Endodermal cell (in vitro differentiated cells): ENCODE measurements around the gene ACAN. TPM values are rescaled to one million over a fixed set of nuclear protein-coding genes. Genes with fewer than 3 reads are reported as not detected.

Source experiments
- DNase-seq: peaks from one replicate; pipeline ENCODE4 v3.0.0-alpha.2; 2017
- H3K27ac ChIP-seq: 2 replicates; pipeline ENCODE4 v1.5.1; 2013; ENCODE audit warnings: mild to moderate bottlenecking, low read depth, low read length, moderate library complexity
- H3K27me3 ChIP-seq: 2 replicates; pipeline ENCODE4 v1.6.1; 2013; ENCODE audit warnings: mild to moderate bottlenecking, low read length, moderate library complexity; ENCODE audit not compliant: insufficient read depth, control insufficient read depth, poor library complexity, severe bottlenecking
- H3K36me3 ChIP-seq: 2 replicates; pipeline ENCODE4 v1.7.0; 2013; ENCODE audit warnings: mild to moderate bottlenecking, low read length, moderate library complexity; ENCODE audit not compliant: control insufficient read depth, insufficient read depth
- H3K4me1 ChIP-seq: one replicate; pipeline ENCODE4 v1.7.0; 2013; ENCODE audit warnings: low read length; ENCODE audit not compliant: control insufficient read depth, insufficient read depth
- H3K4me3 ChIP-seq: 2 replicates; pipeline ENCODE4 v1.5.1; 2013; ENCODE audit warnings: mild to moderate bottlenecking, low read length, moderate library complexity
- H3K9ac ChIP-seq: 2 replicates; pipeline ENCODE4 v1.6.1; 2013; ENCODE audit warnings: mild to moderate bottlenecking, low read length, moderate library complexity; ENCODE audit not compliant: poor library complexity, severe bottlenecking; ENCODE audit errors: extremely low read depth
- H3K9me3 ChIP-seq: 2 replicates; pipeline ENCODE4 v1.6.1; 2013; ENCODE audit warnings: mild to moderate bottlenecking, low read length, moderate library complexity; ENCODE audit not compliant: control insufficient read depth
- H3K27ac Mint-ChIP-seq: 2 replicates; pipeline ENCODE4 v1.8.0; 2020; ENCODE audit warnings: mixed read lengths
- H3K27me3 Mint-ChIP-seq: 2 replicates; pipeline ENCODE4 v1.8.0; 2021; ENCODE audit warnings: mild to moderate bottlenecking, mixed read lengths; ENCODE audit not compliant: insufficient read depth
- H3K36me3 Mint-ChIP-seq: 2 replicates; pipeline ENCODE4 v1.8.0; 2020; ENCODE audit warnings: low read depth, mixed read lengths
- H3K4me1 Mint-ChIP-seq: 2 replicates; pipeline ENCODE4 v1.8.0; 2020; ENCODE audit warnings: mixed read lengths
- H3K4me3 Mint-ChIP-seq: 2 replicates; pipeline ENCODE4 v1.8.0; 2020; ENCODE audit warnings: mild to moderate bottlenecking, moderate library complexity, mixed read lengths
- H3K9me3 Mint-ChIP-seq: 2 replicates; pipeline ENCODE4 v1.8.0; 2020; ENCODE audit warnings: mild to moderate bottlenecking, mixed read lengths
- CTCF ChIP-seq: fragments of 200-600 bp; sonication (generic); conservative IDR thresholded peaks from 2 replicates; pipeline ENCODE4 v1.5.0; 2021; ENCODE audit warnings: antibody characterized with exemption, mild to moderate bottlenecking
- WGBS, 2 experiments: methylation state at CpG; one replicate each; pipeline versions ENCODE4 v1.1.5 to v1.1.7; 2013; ENCODE audit warnings: missing lambda C conversion rate in 2 of 2, mixed read lengths in 1 of 2; ENCODE audit not compliant: insufficient coverage in 1 of 2, insufficient read length in 1 of 2; 5-methylcytosine and 5-hydroxymethylcytosine counted together
- total RNA-seq, 2 donors: library from RNA; stranded (reverse); fragmentation: NEBNext Ultra II Directional in 1 of 2; extraction: Animal tissue kit (Norgen Biotek cat#: 25700) in 1 of 2; gene quantifications; 2 replicates in 1 of 2; 3 replicates in 1 of 2; pipeline ENCODE4 v1.2.1, GENCODE V29; 2021

ACAN gene
- total RNA-seq, 2 donors from 2014 or later = 0.38 to 0.75 TPM

- Mint-ChIP-seq H3K36me3 (no peaks in the 10 kb centered on the region), H3K9me3 (no peaks in the 10 kb centered on the region)
- no peaks in the 10 kb centered on the region for H3K9me3 ChIP-seq
These were observed 88.5 kb downstream of the ACAN start for GRCh38 chr15:88891540-88892254.

GRCh38 chr15:88894348-88894818 lies 91.1 kb downstream of the ACAN start:
- Mint-ChIP-seq H3K36me3 (peaks cover 7% of the 10 kb centered on the region), H3K9me3 (no peaks in the 10 kb centered on the region), H3K27me3 (peaks cover 35% of the 10 kb centered on the region), H3K4me3 (peak overlapping the region; percentile 53), H3K27ac (no peak overlapping the region), H3K4me1 (peaks cover 26% of the 10 kb centered on the region)
- H3K4me1 ChIP-seq = no peaks in the 10 kb centered on the region
- peaks cover 34% of the 10 kb centered on the region for H3K27me3 ChIP-seq
- peak; percentile 97 for DNase-seq
- WGBS, 2 experiments = 2% methylated on average over 13 to 23 of the region's 23 CpGs
- TF ChIP-seq CTCF = peak; percentile 95
- no peak overlapping the region for H3K27ac ChIP-seq
- no peak overlapping the region for H3K9ac ChIP-seq
- H3K36me3 ChIP-seq = no peaks in the 10 kb centered on the region
- no peaks in the 10 kb centered on the region for H3K9me3 ChIP-seq
- peak overlapping the region; percentile 72 for H3K4me3 ChIP-seq

More at GRCh38 chr15:88891540-88892254, 88.5 kb downstream of the ACAN start:
- Histone ChIP-seq H3K27ac (no peak overlapping the region), H3K9ac (no peak overlapping the region), H3K4me3 (no peak overlapping the region), H3K27me3 (peaks cover 32% of the 10 kb centered on the region), H3K36me3 (no peaks in the 10 kb centered on the region), H3K4me1 (no peaks in the 10 kb centered on the region)
- no peak overlapping the region for H3K27ac Mint-ChIP-seq
- 68 to 82% methylated on average over 5 to 7 of the region's 7 CpGs for WGBS, 2 experiments
- no peak for TF ChIP-seq CTCF
- H3K4me3 Mint-ChIP-seq = no peak overlapping the region
- H3K4me1 Mint-ChIP-seq = peaks cover 8% of the 10 kb centered on the region
- peak; percentile 55 for DNase-seq
- H3K27me3 Mint-ChIP-seq = peaks cover 33% of the 10 kb centered on the region

GRCh38 chr15:88894819-88895767 lies 91.9 kb downstream of the ACAN start, which contains the start of gene HAPLN3:
Gene HAPLN3 (minus strand): TSS chr15:88895544. CDS start chr15:88887298, 8,246 bp downstream.
- Mint-ChIP-seq H3K4me1 (peaks cover 26% of the 10 kb centered on the region), H3K4me3 (peak within 1 kb of the TSS; percentile 53), H3K27ac (no peak within 1 kb of the TSS), H3K9me3 (no peaks in the 10 kb centered on the region), H3K36me3 (peaks cover 7% of the 10 kb centered on the region), H3K27me3 (peaks cover 35% of the 10 kb centered on the region)
- peak within 1 kb of the TSS; percentile 72 for H3K4me3 ChIP-seq
- H3K36me3 ChIP-seq = no peaks in the 10 kb centered on the region
- 3 to 4% methylated on average over 20 to 70 of the region's 70 CpGs for WGBS, 2 experiments
- H3K4me1 ChIP-seq = no peaks in the 10 kb centered on the region
- H3K27ac ChIP-seq = no peak within 1 kb of the TSS
- peaks cover 34% of the 10 kb centered on the region for H3K27me3 ChIP-seq
- DNase-seq = peak; percentile 81
- no peaks in the 10 kb centered on the region for H3K9me3 ChIP-seq
- H3K9ac ChIP-seq = no peak within 1 kb of the TSS
- TF ChIP-seq CTCF = no peak
